H1 (cell line): ENCODE measurements around the gene SMNDC1. TPM values are rescaled to one million over a fixed set of nuclear protein-coding genes. Genes with fewer than 3 reads are reported as not detected.

Experiments
- CTCF ChIA-PET: fragments of 300-600 bp; sonication (Branson Sonifier 250); formaldehyde crosslinking; loops from one replicate; lab custom pipeline; 2021; ENCODE audit not compliant: partially characterized antibody; lab: Charles Lee
- POLR2A ChIA-PET: fragments of 300-600 bp; sonication (Branson Sonifier 250); formaldehyde crosslinking; loops from one replicate; lab custom pipeline; 2021; ENCODE audit warnings: inconsistent platforms; ENCODE audit not compliant: partially characterized antibody; lab: Charles Lee
- DNase-seq, 2 experiments: peaks; one replicate each; pipeline versions ENCODE4 v3.0.0 to v3.0.0-alpha.2; 2010 to 2022; ENCODE audit warnings: low spot score in 2 of 2, low read depth in 1 of 2, mixed read lengths in 1 of 2
- FAIRE-seq: peaks from 2 replicates; lab custom pipeline; 2011; peaks lifted over from hg19 to GRCh38; lab: Jason Lieb, UNC
- H2AFZ ChIP-seq: 2 replicates; pipeline ENCODE4 v1.8.1; 2012; ENCODE audit warnings: low read length, inconsistent platforms
- H2AK5ac ChIP-seq: 2 replicates; pipeline ENCODE4 v1.6.1; 2013; ENCODE audit warnings: low read depth, low read length
- H2BK120ac ChIP-seq: replicated peaks from 2 replicates; pipeline ENCODE3; 2013; ENCODE audit warnings: low read depth, low read length, inconsistent platforms
- H2BK12ac ChIP-seq: 2 replicates; pipeline ENCODE4 v1.6.1; 2013; ENCODE audit warnings: low read depth, low read length
- H2BK15ac ChIP-seq: 2 replicates; pipeline ENCODE4 v1.6.1; 2013; ENCODE audit warnings: low read length
- H2BK20ac ChIP-seq: 2 replicates; pipeline ENCODE4 v1.6.1; 2013; ENCODE audit warnings: low read length
- H2BK5ac ChIP-seq: 2 replicates; pipeline ENCODE4 v1.6.1; 2013; ENCODE audit warnings: low read depth, low read length
- H3K14ac ChIP-seq: 2 replicates; pipeline ENCODE4 v1.6.1; 2013; ENCODE audit warnings: inconsistent platforms; ENCODE audit not compliant: insufficient read length
- H3K18ac ChIP-seq: 2 replicates; pipeline ENCODE4 v1.6.1; 2013; ENCODE audit warnings: low read length; ENCODE audit errors: extremely low read depth
- H3K23ac ChIP-seq: 2 replicates; pipeline ENCODE4 v1.6.1; 2013; ENCODE audit warnings: inconsistent platforms; ENCODE audit not compliant: insufficient read length
- H3K23me2 ChIP-seq: 2 replicates; pipeline ENCODE4 v1.6.1; 2013; ENCODE audit warnings: low read depth, low read length
- H3K27ac ChIP-seq: 2 replicates; pipeline ENCODE4 v1.6.1; 2011; ENCODE audit warnings: low read depth, low read length, inconsistent platforms
- H3K27me3 ChIP-seq, 4 experiments: replicated peaks in 1 of 4; 1 replicate in 1 of 4; 2 replicates in 3 of 4; pipeline versions ENCODE4 v1.6.1 to v1.8.1; 2011 to 2013; ENCODE audit warnings: low read length in 3 of 4, mild to moderate bottlenecking in 3 of 4, inconsistent platforms in 2 of 4, mixed read lengths in 2 of 4, moderate library complexity in 1 of 4; ENCODE audit not compliant: control insufficient read depth in 3 of 4, insufficient read depth in 3 of 4; ENCODE audit errors: extremely low read depth in 1 of 4
- H3K36me3 ChIP-seq, 4 experiments: 2 replicates each; pipeline versions ENCODE4 v1.6.1 to v1.8.1; 2011 to 2013; ENCODE audit warnings: mild to moderate bottlenecking in 4 of 4, low read length in 3 of 4, moderate library complexity in 2 of 4, control low read depth in 1 of 4, inconsistent platforms in 1 of 4; ENCODE audit not compliant: insufficient read depth in 4 of 4, control insufficient read depth in 2 of 4
- H3K4ac ChIP-seq: replicated peaks from 2 replicates; pipeline ENCODE3; 2013; ENCODE audit warnings: low read length, low read depth, mixed read lengths, inconsistent platforms; ENCODE audit not compliant: insufficient read length
- H3K4me1 ChIP-seq, 4 experiments: replicated peaks in 1 of 4; 1 replicate in 1 of 4; 2 replicates in 3 of 4; pipeline versions ENCODE4 v1.6.1 to v1.8.1; 2011 to 2013; ENCODE audit warnings: low read length in 3 of 4, inconsistent platforms in 2 of 4, mixed read lengths in 1 of 4; ENCODE audit not compliant: insufficient read depth in 4 of 4, control insufficient read depth in 3 of 4
- H3K4me2 ChIP-seq, 2 experiments: 2 replicates each; pipeline versions ENCODE4 v1.6.1 to v1.8.1; 2011 to 2013; ENCODE audit warnings: low read depth in 2 of 2, low read length in 2 of 2, control low read depth in 1 of 2, inconsistent platforms in 1 of 2, mild to moderate bottlenecking in 1 of 2; ENCODE audit not compliant: insufficient read depth in 1 of 2
- H3K4me3 ChIP-seq, 4 experiments: fragments of 200-600, 300-600 bp in 1 of 4; sonication (generic), shearing (Covaris generic), sonication (Bioruptor Twin) in 1 of 4; 2 replicates each; pipeline versions ENCODE4 v1.5.1 to v1.8.1; 2011 to 2016; ENCODE audit warnings: low read length in 4 of 4, low read depth in 3 of 4, control low read depth in 2 of 4, inconsistent platforms in 2 of 4, mild to moderate bottlenecking in 2 of 4, mixed read lengths in 1 of 4, moderate library complexity in 1 of 4; ENCODE audit not compliant: insufficient read depth in 2 of 4; ENCODE audit errors: extremely low read depth in 1 of 4
- H3K56ac ChIP-seq: replicated peaks from 2 replicates; pipeline ENCODE3; 2013; ENCODE audit warnings: low read depth, mild to moderate bottlenecking, mixed read lengths, low read length, inconsistent platforms; ENCODE audit not compliant: insufficient read length
- H3K79me1 ChIP-seq: 2 replicates; pipeline ENCODE4 v1.6.1; 2013; ENCODE audit warnings: low read depth, low read length, control low read depth
- H3K79me2 ChIP-seq, 2 experiments: 2 replicates each; pipeline versions ENCODE4 v1.6.1 to v1.8.1; 2012 to 2013; ENCODE audit warnings: low read length in 2 of 2, mild to moderate bottlenecking in 2 of 2, inconsistent platforms in 1 of 2; ENCODE audit not compliant: insufficient read depth in 2 of 2, control insufficient read depth in 1 of 2
- H3K9ac ChIP-seq, 4 experiments: replicated peaks in 1 of 4; 1 replicate in 1 of 4; 2 replicates in 3 of 4; pipeline versions ENCODE4 v1.6.1 to v1.8.1; 2011 to 2013; ENCODE audit warnings: low read depth in 3 of 4, low read length in 3 of 4, control low read depth in 2 of 4, mild to moderate bottlenecking in 2 of 4, moderate library complexity in 2 of 4, inconsistent platforms in 1 of 4; ENCODE audit errors: extremely low read depth in 1 of 4
- H3K9me3 ChIP-seq, 2 experiments: 2 replicates each; pipeline versions ENCODE4 v1.6.1 to v1.8.1; 2012 to 2013; ENCODE audit warnings: mild to moderate bottlenecking in 2 of 2, moderate library complexity in 2 of 2, control low read depth in 1 of 2, inconsistent platforms in 1 of 2, low read depth in 1 of 2, low read length in 1 of 2, mixed read lengths in 1 of 2; ENCODE audit not compliant: insufficient read depth in 2 of 2
- H4K20me1 ChIP-seq, 2 experiments: replicated peaks in 1 of 2; 2 replicates each; pipeline versions ENCODE3 to v1.8.1; 2011 to 2013; ENCODE audit warnings: inconsistent platforms in 2 of 2, low read length in 2 of 2, mild to moderate bottlenecking in 1 of 2; ENCODE audit not compliant: insufficient read depth in 2 of 2, control insufficient read depth in 1 of 2
- H4K5ac ChIP-seq: 2 replicates; pipeline ENCODE4 v1.6.1; 2013; ENCODE audit warnings: low read length, low read depth, mixed read lengths, inconsistent platforms; ENCODE audit not compliant: insufficient read length
- H4K8ac ChIP-seq: 2 replicates; pipeline ENCODE4 v1.8.0; 2013; ENCODE audit warnings: mild to moderate bottlenecking, moderate library complexity, low read length, inconsistent platforms; ENCODE audit not compliant: insufficient read depth; ENCODE audit errors: extremely low read depth
- H4K91ac ChIP-seq: replicated peaks from 2 replicates; pipeline ENCODE3; 2013; ENCODE audit warnings: low read length, mixed read lengths, inconsistent platforms; ENCODE audit not compliant: insufficient read length
- CBX5 ChIP-seq: fragments of 300-800, 300-1000 bp; sonication (generic); IDR thresholded peaks from 2 replicates; pipeline ENCODE4 v1.7.1; 2016; ENCODE audit warnings: antibody characterized with exemption, low read length, low read depth
- CHD2 ChIP-seq: IDR thresholded peaks from 2 replicates; pipeline ENCODE4 v1.6.1; 2012; ENCODE audit warnings: low read length, improper control_type of control experiment
- EP300 ChIP-seq, 2 experiments: IDR thresholded peaks; 1 replicate in 1 of 2; 2 replicates in 1 of 2; pipeline ENCODE4 v1.6.1; 2011 to 2012; ENCODE audit warnings: low read depth in 2 of 2, low read length in 2 of 2, mild to moderate bottlenecking in 2 of 2, borderline replicate concordance in 1 of 2, inconsistent platforms in 1 of 2, moderate library complexity in 1 of 2
- EZH2 ChIP-seq: fragments of 200-600 bp; sonication (generic); IDR thresholded peaks from 2 replicates; pipeline ENCODE4 v1.7.1; 2012; ENCODE audit warnings: low read depth, mild to moderate bottlenecking, moderate library complexity, low read length, inconsistent platforms; ENCODE audit not compliant: severe bottlenecking
- HDAC2 ChIP-seq, 2 experiments: fragments of 300-600 bp in 1 of 2; sonication (generic) in 1 of 2; IDR thresholded peaks; 2 replicates each; pipeline ENCODE4 v1.6.1; 2011 to 2012; ENCODE audit warnings: low read depth in 2 of 2, low read length in 2 of 2, mild to moderate bottlenecking in 2 of 2, moderate library complexity in 2 of 2, borderline replicate concordance in 1 of 2, inconsistent platforms in 1 of 2
- HDAC6 ChIP-seq: IDR thresholded peaks from one replicate; pipeline ENCODE4 v1.7.1; 2012; ENCODE audit warnings: low read depth, mild to moderate bottlenecking, inconsistent platforms, low read length, moderate library complexity
- JUN ChIP-seq: IDR thresholded peaks from 2 replicates; pipeline ENCODE4 v1.6.1; 2011; ENCODE audit warnings: low read depth, mild to moderate bottlenecking, improper control_type of control experiment, low read length
- NRF1 ChIP-seq: IDR thresholded peaks from 2 replicates; pipeline ENCODE4 v1.6.1; 2011; ENCODE audit warnings: mild to moderate bottlenecking, low read depth, low read length, improper control_type of control experiment
- POU5F1 ChIP-seq: IDR thresholded peaks from 2 replicates; pipeline ENCODE4 v1.6.1; 2011; ENCODE audit warnings: low read depth, mild to moderate bottlenecking, low read length, moderate library complexity
- RAD21 ChIP-seq, 2 experiments: IDR thresholded peaks in 1 of 2; conservative IDR thresholded peaks in 1 of 2; 2 replicates each; pipeline ENCODE4 v1.6.1; 2011; ENCODE audit warnings: low read depth in 2 of 2, low read length in 2 of 2, improper control_type of control experiment in 1 of 2, inconsistent platforms in 1 of 2, mild to moderate bottlenecking in 1 of 2, moderate library complexity in 1 of 2
- RNF2 ChIP-seq: fragments of 200-900, 300-1000 bp; sonication (generic); IDR thresholded peaks from 2 replicates; pipeline ENCODE4 v1.7.1; 2016; ENCODE audit warnings: borderline replicate concordance, low read depth, mild to moderate bottlenecking, antibody characterized with exemption, low read length; ENCODE audit not compliant: poor library complexity, severe bottlenecking; ENCODE audit errors: missing control alignments
- SP4 ChIP-seq: IDR thresholded peaks from 2 replicates; pipeline ENCODE4 v1.6.1; 2012; ENCODE audit warnings: low read length, inconsistent platforms
- TEAD4 ChIP-seq: IDR thresholded peaks from 2 replicates; pipeline ENCODE4 v1.6.1; 2012; ENCODE audit warnings: low read depth, low read length, inconsistent platforms, mixed read lengths
- WGBS, 2 experiments: shearing (Covaris generic) in 1 of 2; methylation state at CpG; one replicate each; pipeline versions ENCODE4 v1.1.6 to v1.1.7; 2013 to 2015; ENCODE audit warnings: low lambda C conversion rate in 2 of 2, mixed read lengths in 2 of 2, inconsistent platforms in 1 of 2, low coverage in 1 of 2, missing lambda C conversion rate in 1 of 2; ENCODE audit not compliant: insufficient replicate concordance in 2 of 2, insufficient coverage in 1 of 2, insufficient read length in 1 of 2; ENCODE audit errors: extremely low coverage in 1 of 2, missing lambda C conversion rate in 1 of 2; 5-methylcytosine and 5-hydroxymethylcytosine counted together
- polyA plus RNA-seq, 7 experiments: library from polyadenylated mRNA; depleted of rRNA in 3 of 7; stranded (reverse) in 5 of 7; unstranded in 2 of 7; fragments of >200 nt in 5 of 7; fragments of 200-250 nt in 2 of 7; gene quantifications; 1 replicate in 5 of 7; 2 replicates in 1 of 7; 4 replicates in 1 of 7; pipeline versions ENCODE4 v1.2.1 to v1.2.3, GENCODE V29; 2011 to 2013; ENCODE audit warnings: missing spikeins in 2 of 7, mixed read lengths in 2 of 7
- total RNA-seq: library from RNA; stranded (reverse); fragmentation: NEBNext Ultra II Directional; extraction: Animal tissue kit (Norgen Biotek cat#: 25700); gene quantifications from 2 replicates; pipeline ENCODE4 v1.2.1, GENCODE V29; 2021

The SMNDC1 gene
- total and polyA plus RNA-seq, 2 of the 8 experiments (the other 6 are each of a cell fraction or from before 2014, with no cell fraction given) = 8.1 to 48.6 TPM

GRCh38 chr10:110265573-110266193 is 39.0 kb downstream of the SMNDC1 start:
- H4K91ac ChIP-seq = no peak overlapping the region
- H3K23me2 ChIP-seq = no peaks in the 10 kb centered on the region
- H3K23ac ChIP-seq = no peak overlapping the region
- H2BK5ac ChIP-seq = no peak overlapping the region
- H3K4me1 ChIP-seq = no peaks in the 10 kb centered on the region
- 99% methylated on average over 4 of the region's 4 CpGs; no CpG with 5 or more reads in 1 of the 2 experiments for WGBS, 2 experiments
- no peak overlapping the region for H2BK15ac ChIP-seq
- no peaks in the 10 kb centered on the region for H3K27me3 ChIP-seq
- ChIA-PET CTCF (interaction anchor here (0.8 to 1.1 kb wide), 2 partner anchors 13 to 37 kb away, joined by 3 read pairs; no protein-coding TSS in a partner anchor), POLR2A (no interaction called here)
- H3K79me1 ChIP-seq = no peaks in the 10 kb centered on the region
- DNase-seq = no peak
- no peak overlapping the region for H2AK5ac ChIP-seq
- no peaks in the 10 kb centered on the region for H4K20me1 ChIP-seq
- H4K8ac ChIP-seq = no peak overlapping the region
- H3K9ac ChIP-seq = no peak overlapping the region
- no peaks in the 10 kb centered on the region for H3K79me2 ChIP-seq
- H3K18ac ChIP-seq = no peak overlapping the region
- no peak overlapping the region for H4K5ac ChIP-seq
- TF ChIP-seq EZH2 = no peak
- no peak for TF ChIP-seq HDAC2 (IDR thresholded peaks at IDR 0.05; ENCODE audit: borderline replicate concordance in 1 of 2, low read depth in 2 of 2, low read length in 2 of 2)
- TF ChIP-seq SP4 = no peak
- TF ChIP-seq POU5F1 = no peak
- no peak for TF ChIP-seq JUN
- TF ChIP-seq CBX5 = no peak
- TF ChIP-seq RAD21 (IDR thresholded peaks at IDR 0.05 in 1 of 2, conservative IDR thresholded peaks at IDR 0.05 in 1 of 2; ENCODE audit: low read depth in 2 of 2, low read length in 2 of 2) = no peak
- TF ChIP-seq EP300 (IDR thresholded peaks at IDR 0.05; ENCODE audit: borderline replicate concordance in 1 of 2, low read depth in 2 of 2, low read length in 2 of 2) = no peak
- TF ChIP-seq TEAD4 = no peak
- TF ChIP-seq NRF1 = no peak
- TF ChIP-seq CHD2 = no peak
- TF ChIP-seq RNF2 = no peak
- no peak for TF ChIP-seq HDAC6
- H3K4ac ChIP-seq = no peak overlapping the region
- no peak overlapping the region for H2BK20ac ChIP-seq
- no peaks in the 10 kb centered on the region for H3K9me3 ChIP-seq
- no peak overlapping the region for H3K4me2 ChIP-seq
- H2BK12ac ChIP-seq = no peak overlapping the region
- H2AFZ ChIP-seq = no peak overlapping the region
- no peak for FAIRE-seq
- H3K56ac ChIP-seq = no peak overlapping the region
- no peak overlapping the region for H3K27ac ChIP-seq
- H3K14ac ChIP-seq = no peak overlapping the region
- no peaks in the 10 kb centered on the region for H3K36me3 ChIP-seq
- H3K4me3 ChIP-seq = no peak overlapping the region
- H2BK120ac ChIP-seq = no peak overlapping the region
